GM23338 (cell line): ENCODE measurements around the gene C1orf216. TPM values are rescaled to one million over a fixed set of nuclear protein-coding genes. Genes with fewer than 3 reads are reported as not detected.

Source experiments
- ATAC-seq: fragments of 200-7000 bp; cut with Tn5 transposase; 3 replicates; pipeline ENCODE4 v1.9.1; 2020
- DNase-seq: peaks from one replicate; pipeline ENCODE4 v3.0.0-alpha.2; 2015; ENCODE audit warnings: low spot score
- H2AFZ ChIP-seq: fragments of 200-600 bp; sonication (generic); 2 replicates; pipeline ENCODE4 v1.8.0; 2016; ENCODE audit warnings: antibody characterized with exemption, mild to moderate bottlenecking, moderate library complexity
- H3F3A ChIP-seq: fragments of 200-600 bp; sonication (generic); replicated peaks from 2 replicates; pipeline ENCODE4 v1.8.0; 2017; ENCODE audit warnings: antibody characterized with exemption, mixed run types, low read depth
- H3K27ac ChIP-seq: fragments of 200-600 bp; sonication (generic); 2 replicates; pipeline ENCODE4 v1.6.1; 2016; ENCODE audit warnings: low read depth
- H3K27me3 ChIP-seq: fragments of 200-600 bp; sonication (generic); 2 replicates; pipeline ENCODE4 v1.8.0; 2016; ENCODE audit warnings: mild to moderate bottlenecking, mixed run types, moderate library complexity; ENCODE audit not compliant: insufficient read depth
- H3K36me3 ChIP-seq: fragments of 200-600 bp; sonication (generic); 2 replicates; pipeline ENCODE4 v1.8.0; 2016; ENCODE audit warnings: mild to moderate bottlenecking; ENCODE audit not compliant: insufficient read depth
- H3K4me1 ChIP-seq: fragments of 200-600 bp; sonication (generic); 2 replicates; pipeline ENCODE4 v1.8.0; 2016; ENCODE audit warnings: mild to moderate bottlenecking, moderate library complexity; ENCODE audit not compliant: insufficient read depth
- H3K4me2 ChIP-seq: fragments of 200-600 bp; sonication (generic); 2 replicates; pipeline ENCODE4 v1.7.1; 2017; ENCODE audit warnings: mixed run types
- H3K4me3 ChIP-seq: fragments of 200-600 bp; sonication (generic); 2 replicates; pipeline ENCODE4 v1.6.1; 2016; ENCODE audit warnings: mixed run types
- H3K79me2 ChIP-seq: fragments of 200-600 bp; sonication (generic); replicated peaks from 2 replicates; pipeline ENCODE4 v1.8.0; 2017; ENCODE audit warnings: mild to moderate bottlenecking; ENCODE audit not compliant: insufficient read depth
- H3K9me2 ChIP-seq: fragments of 200-600 bp; sonication (generic); 2 replicates; pipeline ENCODE4 v1.8.0; 2017; ENCODE audit not compliant: insufficient read depth
- H4K20me1 ChIP-seq: fragments of 200-600 bp; sonication (generic); replicated peaks from 2 replicates; pipeline ENCODE4 v1.8.0; 2017; ENCODE audit warnings: mild to moderate bottlenecking; ENCODE audit not compliant: insufficient read depth
- H3K27ac Mint-ChIP-seq: 2 replicates; pipeline ENCODE4 v1.8.0; 2020; ENCODE audit warnings: inconsistent platforms, mild to moderate bottlenecking, moderate library complexity, mixed read lengths
- H3K27me3 Mint-ChIP-seq: 3 replicates; pipeline ENCODE4 v1.8.0; 2022; ENCODE audit warnings: low read depth, mild to moderate bottlenecking, moderate library complexity, mixed read lengths, inconsistent platforms; ENCODE audit not compliant: insufficient read depth, poor library complexity
- H3K36me3 Mint-ChIP-seq: 3 replicates; pipeline ENCODE4 v1.8.0; 2021; ENCODE audit warnings: low read depth, mild to moderate bottlenecking, inconsistent platforms, moderate library complexity, mixed read lengths
- H3K4me1 Mint-ChIP-seq: 3 replicates; pipeline ENCODE4 v1.8.0; 2020; ENCODE audit warnings: mild to moderate bottlenecking, inconsistent platforms, mixed read lengths
- H3K4me3 Mint-ChIP-seq: 3 replicates; pipeline ENCODE4 v1.8.0; 2021; ENCODE audit warnings: moderate library complexity, mild to moderate bottlenecking, inconsistent platforms, mixed read lengths
- H3K9me3 Mint-ChIP-seq: 3 replicates; pipeline ENCODE4 v1.8.0; 2020; ENCODE audit warnings: moderate library complexity, mild to moderate bottlenecking, inconsistent platforms, mixed read lengths
- CREB1 ChIP-seq: fragments of 250-450 bp; sonication (Bioruptor Pico); IDR thresholded peaks from 2 replicates; pipeline ENCODE4 v1.5.0; 2020; ENCODE audit warnings: low read depth, mild to moderate bottlenecking, moderate library complexity
- CTCF ChIP-seq, 2 experiments: fragments of 200-600 bp in 1 of 2; sonication (generic) in 1 of 2; conservative IDR thresholded peaks; 2 replicates each; pipeline versions ENCODE4 v1.5.1 to v1.6.1; 2016 to 2017; ENCODE audit warnings: antibody characterized with exemption in 2 of 2, low read depth in 2 of 2, mild to moderate bottlenecking in 2 of 2, moderate library complexity in 1 of 2
- ETS1 ChIP-seq: IDR thresholded peaks from 2 replicates; pipeline ENCODE4 v1.6.1; 2016; ENCODE audit warnings: antibody characterized with exemption
- EZH2 ChIP-seq: fragments of 200-600 bp; sonication (generic); IDR thresholded peaks from one replicate; pipeline ENCODE4 v1.8.0; 2017; ENCODE audit warnings: antibody characterized with exemption, mild to moderate bottlenecking, low read depth; ENCODE audit not compliant: unreplicated experiment
- EZH2phosphoT487 ChIP-seq: fragments of 200-600 bp; sonication (generic); IDR thresholded peaks from one replicate; pipeline ENCODE4 v1.8.1; 2018; ENCODE audit warnings: antibody characterized with exemption; ENCODE audit not compliant: unreplicated experiment
- JUNB ChIP-seq: IDR thresholded peaks from one replicate; pipeline ENCODE4 v1.6.1; 2016; ENCODE audit warnings: antibody characterized with exemption; ENCODE audit not compliant: unreplicated experiment
- NANOG ChIP-seq: IDR thresholded peaks from 2 replicates; pipeline ENCODE4 v1.6.1; 2016; ENCODE audit warnings: antibody characterized with exemption, borderline replicate concordance
- POLR2AphosphoS5 ChIP-seq: IDR thresholded peaks from 2 replicates; pipeline ENCODE4 v1.6.1; 2016; ENCODE audit warnings: antibody characterized with exemption, low read depth
- REST ChIP-seq: IDR thresholded peaks from one replicate; pipeline ENCODE4 v1.6.1; 2018; ENCODE audit warnings: antibody characterized with exemption; ENCODE audit not compliant: unreplicated experiment
- STAT1 ChIP-seq: IDR thresholded peaks from one replicate; pipeline ENCODE4 v1.6.1; 2016; ENCODE audit warnings: antibody characterized with exemption; ENCODE audit not compliant: unreplicated experiment
- ZNF114 ChIP-seq: fragments of 250-450 bp; sonication (Bioruptor Pico); IDR thresholded peaks from 2 replicates; pipeline ENCODE4 v1.5.0; 2020; ENCODE audit warnings: mild to moderate bottlenecking, moderate library complexity
- ZNF331 ChIP-seq: fragments of 250-450 bp; sonication (Bioruptor Pico); IDR thresholded peaks from 2 replicates; pipeline ENCODE4 v1.5.0; 2020; ENCODE audit warnings: low read depth, mild to moderate bottlenecking, moderate library complexity
- ZNF462 ChIP-seq: fragments of 250-450 bp; sonication (Bioruptor Pico); IDR thresholded peaks from 2 replicates; pipeline ENCODE4 v1.5.0; 2020; ENCODE audit warnings: mild to moderate bottlenecking, moderate library complexity
- polyA plus RNA-seq: library from polyadenylated mRNA; unstranded; fragments of >200 nt; fragmentation: Nextera tagmentation; extraction: Ambion mirVana; gene quantifications from 2 replicates; pipeline ENCODE4 v1.2.1, GENCODE V29; 2016
- total RNA-seq: library from RNA; depleted of rRNA; stranded (reverse); fragments of >200 nt; shearing (Covaris generic); gene quantifications from 2 replicates; pipeline ENCODE4 v1.2.3, GENCODE V29; 2014

C1orf216 gene
- total and polyA plus RNA-seq, 2 experiments from 2014 or later, result 4.7 to 21.5 TPM

GRCh38 chr1:35748326-35748725, 29.6 kb upstream of the C1orf216 start:
- DNase-seq, result no peak
- H2AFZ ChIP-seq, result no peak overlapping the region
- no peaks in the 10 kb centered on the region for H3K9me2 ChIP-seq
- H3K4me1 Mint-ChIP-seq, result no peaks in the 10 kb centered on the region
- H4K20me1 ChIP-seq, result peaks cover 8% of the 10 kb centered on the region
- ATAC-seq, result no peak
- no peak overlapping the region for H3K27ac ChIP-seq
- no peaks in the 10 kb centered on the region for H3K79me2 ChIP-seq
- no peaks in the 10 kb centered on the region for H3F3A ChIP-seq
- no peaks in the 10 kb centered on the region for H3K4me1 ChIP-seq
- H3K4me2 ChIP-seq, result no peak overlapping the region
- H3K27ac Mint-ChIP-seq, result no peak overlapping the region
- H3K4me3 ChIP-seq, result no peak overlapping the region
- peaks cover 47% of the 10 kb centered on the region for H3K36me3 ChIP-seq
- TF ChIP-seq POLR2AphosphoS5, result no peak
- no peak for TF ChIP-seq ETS1
- no peak for TF ChIP-seq NANOG
- no peak for TF ChIP-seq ZNF462
- no peak for TF ChIP-seq EZH2phosphoT487
- no peak for TF ChIP-seq STAT1
- TF ChIP-seq EZH2, result no peak
- no peak for TF ChIP-seq ZNF331
- no peak for TF ChIP-seq JUNB
- TF ChIP-seq ZNF114 (CRISPR knock-in tag), result no peak
- no peak for TF ChIP-seq REST
- no peak for TF ChIP-seq CTCF (conservative IDR thresholded peaks at IDR 0.05; ENCODE audit: low read depth in 2 of 2)
- no peak for TF ChIP-seq CREB1 (CRISPR knock-in tag)
- H3K4me3 Mint-ChIP-seq, result no peak overlapping the region
- H3K27me3 Mint-ChIP-seq, result no peaks in the 10 kb centered on the region
- H3K9me3 Mint-ChIP-seq, result no peaks in the 10 kb centered on the region
- peaks cover 59% of the 10 kb centered on the region for H3K36me3 Mint-ChIP-seq
- no peaks in the 10 kb centered on the region for H3K27me3 ChIP-seq
